KMS-11 (cell line): ENCODE data around the gene FA2H.

Experiments
- H2AFZ ChIP-seq: fragments of 200-600 bp; sonication (generic); 2 replicates; pipeline ENCODE4 v1.6.1; 2016; ENCODE audit warnings: antibody characterized with exemption, mixed run types, low read depth
- H3K27ac ChIP-seq: fragments of 200-600 bp; sonication (generic); 2 replicates; pipeline ENCODE4 v1.6.1; 2016; ENCODE audit warnings: mild to moderate bottlenecking, mixed run types
- H3K27me3 ChIP-seq: fragments of 200-600 bp; sonication (generic); 2 replicates; pipeline ENCODE4 v1.6.1; 2017; ENCODE audit warnings: mild to moderate bottlenecking, low read depth, mixed run types, moderate library complexity; ENCODE audit not compliant: insufficient read depth
- H3K36me3 ChIP-seq: fragments of 200-600 bp; sonication (generic); 2 replicates; pipeline ENCODE4 v1.6.1; 2017; ENCODE audit warnings: mild to moderate bottlenecking, mixed run types; ENCODE audit not compliant: insufficient read depth
- H3K4me1 ChIP-seq: fragments of 200-600 bp; sonication (generic); 2 replicates; pipeline ENCODE4 v1.6.1; 2016; ENCODE audit warnings: mild to moderate bottlenecking, low read depth, mixed run types; ENCODE audit not compliant: poor library complexity, severe bottlenecking
- H3K4me2 ChIP-seq: fragments of 200-600 bp; sonication (generic); 2 replicates; pipeline ENCODE4 v1.7.0; 2016; ENCODE audit warnings: mild to moderate bottlenecking, mixed run types
- H3K4me3 ChIP-seq: fragments of 200-600 bp; sonication (generic); IDR thresholded peaks from 2 replicates; pipeline ENCODE4 v1.6.1; 2017; ENCODE audit warnings: low read depth, low read length, mixed read lengths; ENCODE audit not compliant: insufficient read depth
- H3K79me2 ChIP-seq: fragments of 200-600 bp; sonication (generic); 2 replicates; pipeline ENCODE4 v1.6.1; 2016; ENCODE audit warnings: low read depth, mixed run types; ENCODE audit not compliant: insufficient read depth
- H3K9ac ChIP-seq: fragments of 200-600 bp; sonication (generic); 2 replicates; pipeline ENCODE4 v1.6.1; 2016; ENCODE audit warnings: mild to moderate bottlenecking, mixed run types
- H4K20me1 ChIP-seq: fragments of 200-600 bp; sonication (generic); 2 replicates; pipeline ENCODE4 v1.6.1; 2016; ENCODE audit warnings: mild to moderate bottlenecking, mixed run types; ENCODE audit not compliant: insufficient read depth
- TF ChIP-seq, protein P1 (sequence below): fragments of 200-600 bp; sonication (generic); conservative IDR thresholded peaks from 2 replicates; pipeline ENCODE4 v1.6.1; 2017; ENCODE audit warnings: low read depth, mild to moderate bottlenecking, antibody characterized with exemption, low read length, moderate library complexity, mixed read lengths

FA2H gene

DNA sequence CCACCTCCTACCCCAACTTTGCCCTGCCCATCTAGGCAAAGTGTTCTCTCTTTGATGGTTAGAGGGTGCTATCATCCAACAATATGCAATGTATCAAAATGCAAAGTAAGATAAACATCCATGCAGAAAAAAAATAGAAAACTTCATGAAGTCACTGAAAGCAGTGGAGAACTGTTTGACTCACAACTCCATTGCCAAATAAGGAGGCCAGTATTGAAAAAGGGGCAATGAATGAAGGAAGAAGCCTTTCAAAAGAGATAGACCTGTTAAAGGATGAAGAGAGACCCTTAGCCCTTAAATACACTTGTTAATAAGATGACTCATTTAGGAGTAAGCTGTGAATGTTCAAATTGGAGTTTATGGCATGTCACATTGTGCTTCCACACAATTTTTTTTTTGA lies 13.0 kb downstream of the FA2H start:
- Histone ChIP-seq H3K79me2 (no peaks in the 10 kb centered on the region), H3K36me3 (no peaks in the 10 kb centered on the region), H3K27ac (no peak overlapping the region)

DNA sequence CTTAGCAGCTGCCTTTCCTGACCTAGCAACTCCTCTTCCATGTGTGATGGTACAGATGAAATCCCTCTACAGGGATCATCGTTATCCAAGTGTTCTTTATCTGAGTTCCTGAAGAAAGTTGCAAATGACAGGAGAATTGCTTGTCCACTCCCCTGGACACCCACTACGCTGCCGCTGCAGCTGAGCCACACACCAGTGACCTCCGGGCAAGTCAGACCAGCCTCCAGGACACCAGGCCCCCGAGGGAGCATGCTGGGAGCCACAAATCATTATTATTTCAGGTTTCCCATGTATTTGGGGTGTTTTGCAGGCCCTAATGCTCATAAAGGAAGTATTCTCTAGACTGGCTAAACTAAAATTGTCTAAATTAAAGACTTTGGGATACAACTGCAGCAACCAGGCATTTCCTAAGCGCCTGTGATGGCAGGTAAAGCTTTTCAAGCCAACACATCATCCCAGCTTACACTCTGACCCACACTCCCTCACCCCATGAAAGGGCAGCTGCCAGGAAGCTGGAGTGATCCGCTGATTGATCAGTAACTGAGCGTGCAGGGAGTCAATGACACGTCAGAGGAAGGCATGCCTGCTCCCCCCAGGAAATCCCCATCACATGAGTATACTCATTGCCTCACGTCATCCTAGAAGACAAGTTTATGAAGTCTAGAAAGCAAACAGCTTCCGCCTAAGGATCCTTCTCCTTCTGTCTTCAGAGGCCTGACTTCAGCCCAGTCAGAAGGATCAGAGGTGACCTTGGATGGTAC lies 14.4 kb downstream of the FA2H start:
- TF ChIP-seq, protein P1, sequence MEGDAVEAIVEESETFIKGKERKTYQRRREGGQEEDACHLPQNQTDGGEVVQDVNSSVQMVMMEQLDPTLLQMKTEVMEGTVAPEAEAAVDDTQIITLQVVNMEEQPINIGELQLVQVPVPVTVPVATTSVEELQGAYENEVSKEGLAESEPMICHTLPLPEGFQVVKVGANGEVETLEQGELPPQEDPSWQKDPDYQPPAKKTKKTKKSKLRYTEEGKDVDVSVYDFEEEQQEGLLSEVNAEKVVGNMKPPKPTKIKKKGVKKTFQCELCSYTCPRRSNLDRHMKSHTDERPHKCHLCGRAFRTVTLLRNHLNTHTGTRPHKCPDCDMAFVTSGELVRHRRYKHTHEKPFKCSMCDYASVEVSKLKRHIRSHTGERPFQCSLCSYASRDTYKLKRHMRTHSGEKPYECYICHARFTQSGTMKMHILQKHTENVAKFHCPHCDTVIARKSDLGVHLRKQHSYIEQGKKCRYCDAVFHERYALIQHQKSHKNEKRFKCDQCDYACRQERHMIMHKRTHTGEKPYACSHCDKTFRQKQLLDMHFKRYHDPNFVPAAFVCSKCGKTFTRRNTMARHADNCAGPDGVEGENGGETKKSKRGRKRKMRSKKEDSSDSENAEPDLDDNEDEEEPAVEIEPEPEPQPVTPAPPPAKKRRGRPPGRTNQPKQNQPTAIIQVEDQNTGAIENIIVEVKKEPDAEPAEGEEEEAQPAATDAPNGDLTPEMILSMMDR = no peak
- Histone ChIP-seq H2AFZ (no peak overlapping the region), H3K79me2 (no peaks in the 10 kb centered on the region), H3K4me1 (no peaks in the 10 kb centered on the region), H3K27ac (no peak overlapping the region), H3K4me2 (no peak overlapping the region), H4K20me1 (no peaks in the 10 kb centered on the region), H3K27me3 (no peaks in the 10 kb centered on the region), H3K9ac (no peak overlapping the region), H3K4me3 (no peak overlapping the region), H3K36me3 (no peaks in the 10 kb centered on the region)

More for the DNA sequence above, 13.0 kb downstream of the FA2H start:
- TF ChIP-seq, protein P1 = no peak
- no peak overlapping the region for H3K4me3 ChIP-seq
- no peak overlapping the region for H2AFZ ChIP-seq
- H3K27me3 ChIP-seq = no peaks in the 10 kb centered on the region
- no peaks in the 10 kb centered on the region for H4K20me1 ChIP-seq
- H3K4me1 ChIP-seq = no peaks in the 10 kb centered on the region
- H3K9ac ChIP-seq = no peak overlapping the region
- no peak overlapping the region for H3K4me2 ChIP-seq

- Histone ChIP-seq H3K36me3 (no peaks in the 10 kb centered on the region), H3K9ac (no peak overlapping the region)
Measured at GRCh38 chr16:74759564-74759963, 15.1 kb downstream of the FA2H start.

GRCh38 chr16:74758801-74759200 lies 15.8 kb downstream of the FA2H start:
- no peaks in the 10 kb centered on the region for H3K27me3 ChIP-seq
- H3K4me3 ChIP-seq = no peak overlapping the region
- H3K79me2 ChIP-seq = no peaks in the 10 kb centered on the region
- no peak overlapping the region for H3K9ac ChIP-seq
- H3K4me2 ChIP-seq = no peak overlapping the region
- H2AFZ ChIP-seq = no peak overlapping the region
- no peaks in the 10 kb centered on the region for H3K4me1 ChIP-seq
- H3K36me3 ChIP-seq = no peaks in the 10 kb centered on the region
- H3K27ac ChIP-seq = no peak overlapping the region
- TF ChIP-seq, protein P1 = no peak
- H4K20me1 ChIP-seq = no peaks in the 10 kb centered on the region

More at GRCh38 chr16:74759564-74759963, 15.1 kb downstream of the FA2H start:
- Histone ChIP-seq H3K79me2 (no peaks in the 10 kb centered on the region), H3K4me2 (no peak overlapping the region), H2AFZ (no peak overlapping the region), H3K4me3 (no peak overlapping the region), H3K27me3 (no peaks in the 10 kb centered on the region), H3K4me1 (no peaks in the 10 kb centered on the region), H3K27ac (no peak overlapping the region), H4K20me1 (no peaks in the 10 kb centered on the region)
- TF ChIP-seq, protein P1 = no peak
